ENCODE data around the gene HIVEP3.
A peak's percentile ranks its signal among the peaks of the same experiment; 100 is the strongest.

The HIVEP3 gene

DNA sequence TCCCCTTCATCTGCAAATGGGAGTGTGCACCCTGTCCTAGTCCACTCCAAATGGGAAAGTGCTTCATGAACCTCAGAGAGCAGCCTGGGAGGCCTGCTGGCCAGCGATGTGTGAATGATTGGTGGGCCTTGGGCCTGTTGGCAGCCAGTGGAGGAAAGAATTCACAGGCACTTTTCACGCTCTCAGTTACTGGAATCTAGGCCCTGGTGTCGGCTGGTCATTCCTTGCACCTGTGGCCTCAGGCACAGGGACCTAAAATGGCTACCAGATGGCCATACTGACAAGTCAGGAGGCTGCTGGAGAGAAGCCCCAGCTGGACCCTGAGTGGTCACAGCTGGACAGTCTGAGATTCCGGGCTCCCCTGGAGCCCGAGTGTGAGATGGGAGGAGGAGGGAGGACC is 415.8 kb downstream of the HIVEP3 start:
- peaks cover 38% of the 10 kb centered on the region for H3K36me3 Mint-ChIP-seq
- DNase-seq (ENCODE audit: low spot score in 2 of 2) (no peak), ATAC-seq (no peak)
- H3K4me1 Mint-ChIP-seq = peaks cover 21% of the 10 kb centered on the region
- no peaks in the 10 kb centered on the region for H3K9me3 Mint-ChIP-seq
- peak overlapping the region; percentile 65 for H3K27ac Mint-ChIP-seq
- no peak overlapping the region for H3K4me3 Mint-ChIP-seq

DNA sequence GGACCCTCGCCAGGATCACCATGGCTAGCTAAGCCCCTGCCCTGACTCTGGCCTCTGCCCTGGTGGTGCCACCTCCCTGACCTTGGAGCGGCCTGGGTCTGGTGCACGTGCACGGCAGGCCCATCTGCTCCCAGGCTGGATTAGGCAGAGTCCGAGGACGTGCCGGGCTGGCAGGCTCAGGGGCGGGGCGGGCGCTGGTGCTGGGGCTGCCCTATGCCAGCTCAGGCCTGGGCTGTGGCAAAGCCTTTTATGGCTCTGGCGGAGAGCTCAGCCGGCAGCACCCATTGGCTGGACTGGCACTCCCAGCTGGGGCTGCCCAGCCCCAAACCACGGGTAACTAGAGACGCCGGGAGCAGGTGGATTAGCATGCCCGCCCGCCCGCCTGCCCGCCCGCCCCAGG is 417.1 kb downstream of the HIVEP3 start:
- no peak overlapping the region for H3K4me3 Mint-ChIP-seq
- H3K36me3 Mint-ChIP-seq = peaks cover 24% of the 10 kb centered on the region
- peak overlapping the region; percentile 27 for H3K27ac Mint-ChIP-seq
- ATAC-seq = no peak
- H3K9me3 Mint-ChIP-seq = no peaks in the 10 kb centered on the region
- DNase-seq (ENCODE audit: low spot score in 2 of 2) = no peak
- peaks cover 21% of the 10 kb centered on the region for H3K4me1 Mint-ChIP-seq

DNA sequence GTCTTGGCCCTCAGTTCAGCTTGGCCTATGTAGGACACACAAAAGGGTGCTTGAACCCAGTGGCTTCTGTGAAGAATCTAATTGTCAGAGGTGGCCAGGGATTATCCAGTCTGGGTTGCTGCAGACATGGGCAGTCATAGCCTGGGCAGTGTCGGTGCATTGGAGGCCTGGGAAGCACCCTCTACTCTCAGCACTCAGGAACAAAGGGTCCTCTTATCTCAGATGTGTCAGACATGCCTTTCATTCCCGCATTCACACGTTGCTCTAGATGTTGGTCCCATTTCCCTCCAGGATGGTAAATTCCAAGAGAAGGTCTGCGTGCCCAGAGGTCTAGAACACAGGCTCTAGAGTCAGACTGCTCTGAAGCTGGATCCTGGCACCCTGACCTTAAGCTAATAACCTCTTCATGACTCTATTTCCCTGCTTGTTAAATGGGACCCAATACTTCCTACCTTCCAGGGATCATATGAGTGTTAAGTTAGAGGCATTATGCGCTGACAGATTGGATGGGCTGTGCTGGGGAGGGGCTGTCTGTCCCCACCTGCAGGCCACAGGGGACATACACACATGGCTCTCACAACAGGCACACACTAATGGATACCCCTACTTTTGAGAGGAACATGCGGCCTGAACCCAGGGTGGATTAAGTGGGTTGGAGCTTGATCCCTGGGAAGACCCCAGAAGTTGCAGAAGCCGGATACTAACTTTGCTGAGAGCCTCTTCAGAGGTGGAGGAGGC is 417.8 kb downstream of the HIVEP3 start:
- peaks cover 21% of the 10 kb centered on the region for H3K4me1 Mint-ChIP-seq
- DNase-seq (ENCODE audit: low spot score in 2 of 2) = no peak
- H3K9me3 Mint-ChIP-seq = no peaks in the 10 kb centered on the region
- peak overlapping the region; percentile 27 for H3K27ac Mint-ChIP-seq
- peaks cover 24% of the 10 kb centered on the region for H3K36me3 Mint-ChIP-seq
- H3K4me3 Mint-ChIP-seq = no peak overlapping the region
- no peak for ATAC-seq

DNA sequence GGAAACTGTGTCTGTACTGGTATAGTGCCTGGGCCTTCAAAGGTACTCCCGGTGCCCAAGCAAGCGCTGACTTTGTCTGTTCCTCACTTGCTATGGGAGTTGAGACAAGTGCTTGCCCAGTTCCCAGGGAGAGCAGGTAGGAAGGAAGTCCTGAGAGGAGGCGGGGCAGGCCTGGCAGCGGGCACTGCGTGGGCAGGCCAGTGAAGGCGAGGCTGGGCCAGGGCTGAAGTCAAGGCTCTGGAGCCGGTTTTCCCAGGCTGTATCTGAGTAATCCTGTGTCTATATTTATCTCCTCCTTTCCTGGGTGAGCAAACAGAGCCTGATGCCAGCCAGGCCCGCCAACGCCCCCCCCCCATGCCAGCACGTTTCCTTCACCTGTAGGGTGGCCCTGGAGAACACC is 418.3 kb downstream of the HIVEP3 start:
- Mint-ChIP-seq H3K4me1 (peaks cover 21% of the 10 kb centered on the region), H3K27ac (no peak overlapping the region), H3K9me3 (no peaks in the 10 kb centered on the region), H3K36me3 (peaks cover 18% of the 10 kb centered on the region), H3K4me3 (no peak overlapping the region)
- DNase-seq (ENCODE audit: low spot score in 2 of 2) (no peak), ATAC-seq (no peak)

DNA sequence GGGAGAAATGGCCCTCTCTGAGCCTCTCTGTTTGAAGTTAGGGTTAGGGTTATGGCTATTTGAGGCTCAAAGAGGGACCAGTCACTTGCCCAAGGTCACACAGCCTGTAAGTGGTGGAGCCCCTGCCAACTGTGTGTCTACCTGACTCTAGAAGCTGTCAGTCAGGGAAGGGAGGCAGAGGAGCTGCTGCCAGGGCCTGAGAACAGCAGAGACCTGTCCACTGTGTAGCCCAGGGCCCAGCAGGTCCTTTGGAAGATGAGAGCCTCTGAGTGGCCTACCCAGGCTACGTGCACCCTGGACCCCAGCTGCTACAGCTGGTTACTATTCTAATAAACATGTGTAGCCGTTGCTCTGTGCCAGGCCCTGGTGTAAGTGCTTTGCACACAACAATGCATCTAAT is 419.1 kb downstream of the HIVEP3 start:
- Mint-ChIP-seq H3K36me3 (peaks cover 14% of the 10 kb centered on the region), H3K4me1 (peaks cover 13% of the 10 kb centered on the region), H3K9me3 (no peaks in the 10 kb centered on the region), H3K4me3 (no peak overlapping the region), H3K27ac (no peak overlapping the region)
- ATAC-seq (no peak), DNase-seq (ENCODE audit: low spot score in 2 of 2) (no peak)

GRCh38 chr1:41498804-41499203 is 419.9 kb downstream of the HIVEP3 start:
- no peak overlapping the region for H3K4me3 Mint-ChIP-seq
- no peak for DNase-seq (ENCODE audit: low spot score in 2 of 2)
- no peak for ATAC-seq
- no peak overlapping the region for H3K27ac Mint-ChIP-seq
- H3K4me1 Mint-ChIP-seq = peaks cover 6% of the 10 kb centered on the region
- H3K36me3 Mint-ChIP-seq = peaks cover 9% of the 10 kb centered on the region
- H3K9me3 Mint-ChIP-seq = no peaks in the 10 kb centered on the region

- Mint-ChIP-seq H3K4me1 (peaks cover 6% of the 10 kb centered on the region), H3K4me3 (no peak overlapping the region), H3K9me3 (no peaks in the 10 kb centered on the region), H3K36me3 (peaks cover 6% of the 10 kb centered on the region), H3K27ac (no peak overlapping the region)
- DNase-seq (ENCODE audit: low spot score in 2 of 2) (no peak), ATAC-seq (no peak)
Measured at GRCh38 chr1:41498391-41498790, 420.3 kb downstream of the HIVEP3 start.

DNA sequence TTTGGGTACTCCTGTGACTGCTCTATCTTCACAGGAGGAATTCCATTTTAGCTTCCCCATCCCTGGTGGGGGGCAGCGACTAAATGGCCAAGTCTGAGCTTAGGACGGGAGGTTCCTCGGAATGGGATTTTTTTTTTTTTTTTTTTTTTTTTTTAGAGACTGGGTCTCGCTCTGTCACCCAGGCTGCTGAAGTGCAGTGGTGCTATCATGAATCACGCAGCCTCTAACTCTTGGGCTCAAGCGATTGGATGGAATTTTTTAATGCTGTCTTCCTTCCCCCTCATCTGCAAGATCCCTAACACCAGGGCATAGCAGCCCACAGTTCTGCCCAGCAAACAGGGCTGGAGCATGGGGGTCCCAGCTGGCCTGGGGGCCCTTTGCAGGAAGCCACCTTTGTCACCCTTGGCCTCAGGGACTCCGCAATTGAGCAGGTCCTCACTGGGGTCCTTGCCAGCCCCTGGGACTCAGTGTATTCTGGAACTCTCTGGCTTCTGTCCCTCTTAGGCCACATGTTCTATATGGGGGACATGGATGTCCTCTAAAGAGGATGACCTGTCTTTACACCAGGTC is 421.2 kb downstream of the HIVEP3 start:
- peaks cover 4% of the 10 kb centered on the region for H3K36me3 Mint-ChIP-seq
- peaks cover 6% of the 10 kb centered on the region for H3K4me1 Mint-ChIP-seq
- no peak overlapping the region for H3K27ac Mint-ChIP-seq
- no peaks in the 10 kb centered on the region for H3K9me3 Mint-ChIP-seq
- no peak for DNase-seq (ENCODE audit: low spot score in 2 of 2)
- no peak for ATAC-seq
- H3K4me3 Mint-ChIP-seq = peak overlapping the region; percentile 16

DNA sequence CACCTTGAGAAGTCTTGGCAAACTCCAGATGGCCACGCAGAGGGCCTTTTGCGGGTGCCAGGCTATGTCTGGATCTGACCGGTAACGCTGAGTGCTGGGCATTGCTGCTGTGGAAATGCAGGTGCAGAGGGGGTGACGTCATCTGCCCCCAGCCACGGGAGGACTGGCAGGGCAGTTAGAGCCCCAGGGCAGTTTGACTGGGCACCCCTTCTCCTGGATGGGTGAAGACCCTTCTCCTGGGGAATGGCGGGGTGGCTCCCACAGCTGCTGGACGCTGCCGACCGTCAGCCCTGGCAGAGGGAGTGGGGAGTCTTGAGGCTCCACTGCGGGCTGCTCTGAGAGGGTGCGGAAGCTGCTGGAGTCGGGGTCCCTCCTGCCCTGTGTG is 421.7 kb downstream of the HIVEP3 start:
- DNase-seq (ENCODE audit: low spot score in 2 of 2) (no peak), ATAC-seq (no peak)
- Mint-ChIP-seq H3K9me3 (no peaks in the 10 kb centered on the region), H3K4me3 (peak overlapping the region; percentile 16), H3K4me1 (peaks cover 6% of the 10 kb centered on the region), H3K27ac (no peak overlapping the region), H3K36me3 (peaks cover 4% of the 10 kb centered on the region)

DNA sequence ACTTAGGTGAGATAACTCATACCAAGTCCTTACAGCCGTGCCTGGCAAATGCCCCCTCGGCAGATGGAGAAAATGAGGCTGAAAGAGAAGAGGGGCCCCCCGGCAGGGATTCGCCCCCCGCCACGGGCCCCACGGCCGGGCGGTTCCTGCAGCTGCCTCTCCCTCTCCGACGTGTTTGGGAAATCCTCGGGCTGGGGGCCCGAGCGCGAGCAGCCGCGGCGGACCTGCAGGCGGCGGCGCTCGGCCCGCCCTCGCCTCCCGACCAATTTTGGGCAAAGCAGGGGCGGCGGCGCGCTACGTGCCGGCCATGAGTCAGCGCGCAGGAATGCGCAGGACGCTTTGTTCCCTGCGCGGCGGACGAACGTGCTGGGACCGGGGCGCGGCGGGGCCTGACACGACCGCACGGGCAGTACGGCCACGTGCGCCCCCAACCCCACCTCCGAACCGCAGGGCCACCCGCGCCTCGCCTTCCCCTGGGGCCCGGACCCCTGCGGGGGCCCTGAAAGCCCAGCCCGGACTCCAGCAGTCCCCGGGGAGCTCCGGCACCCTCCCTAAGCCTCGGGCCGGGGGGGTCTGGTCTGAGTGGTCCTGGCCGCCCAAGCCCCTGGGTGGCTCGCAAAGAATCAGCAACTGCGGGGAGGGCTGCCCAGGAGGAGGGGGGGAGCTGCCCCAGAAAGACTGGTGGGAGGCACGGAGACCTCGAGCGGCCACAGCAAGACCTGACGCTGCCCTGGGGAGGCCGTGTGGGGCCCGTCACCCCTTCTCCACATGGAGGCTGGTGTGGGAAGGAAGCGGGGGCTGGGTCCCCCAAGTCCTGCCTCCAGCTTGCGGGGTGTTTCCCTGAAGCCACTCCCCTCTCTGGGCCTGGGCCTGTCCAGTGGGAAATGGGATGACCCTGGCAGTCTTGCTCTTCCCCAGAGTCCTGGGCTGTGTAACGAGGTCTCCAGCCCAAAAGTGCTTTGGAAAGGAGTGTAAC is 422.4 kb downstream of the HIVEP3 start:
- DNase-seq (ENCODE audit: low spot score in 2 of 2) (peak; percentile 38 to 59), ATAC-seq (peak; percentile 71)
- peaks cover 6% of the 10 kb centered on the region for H3K4me1 Mint-ChIP-seq

DNA sequence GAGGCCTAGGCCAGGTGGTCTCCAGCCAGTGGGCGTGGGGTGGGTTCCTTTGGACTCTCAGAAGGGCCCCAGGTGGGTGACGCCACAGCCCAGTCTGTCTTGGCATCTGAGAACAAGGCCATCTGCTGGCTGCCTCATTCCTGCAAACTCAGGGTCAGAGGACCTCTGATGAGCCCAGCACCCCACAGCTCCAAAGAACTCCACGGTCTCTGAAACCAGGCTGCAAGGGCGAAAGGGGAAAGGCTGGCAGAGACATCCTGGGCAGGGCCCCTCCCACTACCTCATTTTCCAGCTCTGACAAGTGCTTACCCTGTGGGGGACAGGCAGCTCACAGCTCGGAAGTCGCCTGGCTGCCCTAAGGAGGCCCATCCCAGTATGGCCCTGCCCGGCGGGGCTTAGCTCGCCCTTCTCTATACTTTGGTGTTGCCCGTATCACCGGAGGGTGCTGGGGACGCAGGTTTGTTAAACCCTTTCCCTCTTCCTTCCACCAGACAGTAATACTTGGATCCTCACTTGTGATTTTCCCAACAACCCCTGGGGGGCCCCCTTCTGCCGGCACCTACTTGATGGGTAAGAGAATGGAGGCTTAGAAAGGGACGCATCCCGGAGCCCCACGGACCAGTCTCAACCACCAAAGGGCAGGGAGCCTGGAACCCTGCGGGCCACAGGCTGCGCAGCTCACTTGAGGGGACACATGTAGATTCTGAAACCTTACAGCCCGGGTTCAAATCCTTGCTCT is 423.3 kb downstream of the HIVEP3 start:
- peaks cover 6% of the 10 kb centered on the region for H3K4me1 Mint-ChIP-seq
- ATAC-seq = no peak
- peak overlapping the region; percentile 46 for H3K4me3 Mint-ChIP-seq
- no peak for DNase-seq (ENCODE audit: low spot score in 2 of 2)
- H3K9me3 Mint-ChIP-seq = no peaks in the 10 kb centered on the region
- peaks cover 4% of the 10 kb centered on the region for H3K36me3 Mint-ChIP-seq
- H3K27ac Mint-ChIP-seq = no peak overlapping the region

More for the DNA sequence above, 422.4 kb downstream of the HIVEP3 start:
- Mint-ChIP-seq H3K4me3 (peak overlapping the region; percentile 46), H3K36me3 (peaks cover 4% of the 10 kb centered on the region), H3K9me3 (no peaks in the 10 kb centered on the region), H3K27ac (no peak overlapping the region)

GRCh38 chr1:41494351-41495209 is 424.1 kb downstream of the HIVEP3 start:
- Mint-ChIP-seq H3K4me1 (peaks cover 6% of the 10 kb centered on the region), H3K27ac (no peak overlapping the region), H3K36me3 (peaks cover 4% of the 10 kb centered on the region), H3K9me3 (no peaks in the 10 kb centered on the region), H3K4me3 (peak overlapping the region; percentile 15)
- DNase-seq (ENCODE audit: low spot score in 2 of 2) (no peak), ATAC-seq (no peak)

- no peaks in the 10 kb centered on the region for H3K9me3 Mint-ChIP-seq
- H3K36me3 Mint-ChIP-seq = peaks cover 4% of the 10 kb centered on the region
- no peak for ATAC-seq
- H3K4me1 Mint-ChIP-seq = peaks cover 6% of the 10 kb centered on the region
- H3K4me3 Mint-ChIP-seq = no peak overlapping the region
- DNase-seq (ENCODE audit: low spot score in 2 of 2) = no peak
- H3K27ac Mint-ChIP-seq = no peak overlapping the region
Measured at GRCh38 chr1:41493626-41494350, 424.9 kb downstream of the HIVEP3 start.

DNA sequence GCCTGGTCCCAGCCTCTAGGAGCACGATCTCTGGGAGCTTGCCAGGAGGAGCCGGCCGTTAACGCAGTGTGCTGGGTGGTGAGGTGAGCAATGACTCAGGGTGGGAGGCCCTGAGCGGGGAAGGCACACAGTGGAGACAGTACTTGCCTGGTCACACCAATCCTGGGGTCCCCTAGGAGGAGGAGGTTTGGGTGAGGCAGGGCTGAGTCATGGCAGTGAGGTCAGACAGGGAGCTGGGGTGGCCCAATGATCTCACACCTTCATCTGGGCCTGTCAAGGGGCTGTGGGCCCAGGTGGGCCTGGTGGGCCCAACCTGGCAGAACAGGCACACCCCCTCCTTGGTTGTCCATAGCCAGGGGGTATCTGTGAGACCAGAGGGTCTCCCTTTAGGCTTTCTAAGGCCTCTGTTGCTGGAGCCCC is 425.6 kb downstream of the HIVEP3 start:
- no peaks in the 10 kb centered on the region for H3K4me1 Mint-ChIP-seq
- no peak for DNase-seq (ENCODE audit: low spot score in 2 of 2)
- peaks cover 4% of the 10 kb centered on the region for H3K36me3 Mint-ChIP-seq
- H3K27ac Mint-ChIP-seq = no peak overlapping the region
- ATAC-seq = peak; percentile 70
- no peaks in the 10 kb centered on the region for H3K9me3 Mint-ChIP-seq
- no peak overlapping the region for H3K4me3 Mint-ChIP-seq
